Colonic mucosa (tissue), 4 donors: ENCODE data around the gene CRHR1. TPM values are rescaled to one million over a fixed set of nuclear protein-coding genes. Genes with fewer than 3 reads are reported as not detected.
A peak's percentile ranks its signal among the peaks of the same experiment; 100 is the strongest.

ENCODE experiments used
- DNase-seq: peaks from one replicate; pipeline ENCODE4 v3.0.0-alpha.2; 2020
- H3K27ac ChIP-seq: fragments of 200-600 bp; one replicate; pipeline ENCODE4 v1.8.0; 2021
- H3K27me3 ChIP-seq: fragments of 200-600 bp; one replicate; pipeline ENCODE4 v1.8.0; 2021
- H3K36me3 ChIP-seq: fragments of 200-600 bp; one replicate; pipeline ENCODE4 v1.8.0; 2021
- H3K4me1 ChIP-seq: fragments of 200-600 bp; one replicate; pipeline ENCODE4 v1.8.0; 2021; ENCODE audit warnings: mild to moderate bottlenecking
- H3K4me3 ChIP-seq: fragments of 200-600 bp; one replicate; pipeline ENCODE4 v1.8.0; 2021
- H3K9ac ChIP-seq, 2 donors: one replicate each; pipeline ENCODE4 v1.7.0; 2013; ENCODE audit warnings: control low read depth in 2 of 2, low read depth in 2 of 2, low read length in 2 of 2
- H3K9me3 ChIP-seq: fragments of 200-600 bp; one replicate; pipeline ENCODE4 v1.8.0; 2021
- CTCF ChIP-seq: fragments of 200-600 bp; IDR thresholded peaks from one replicate; pipeline ENCODE4 v1.8.0; 2022; ENCODE audit warnings: antibody characterized with exemption, mild to moderate bottlenecking
- intact Hi-C: fragments of 100-400 bp; cut with DNase I; formaldehyde crosslinking; loops from one replicate; pipeline ENCODE4 v1.14.1; 2022
- total RNA-seq, 2 donors: library from RNA; stranded (reverse); fragmentation: NEBNext Ultra II Directional in 1 of 2; extraction: Animal tissue kit (Norgen Biotek cat#: 25700) in 1 of 2; gene quantifications; one replicate each; pipeline ENCODE4 v1.2.1, GENCODE V29; 2021
- donor health status: healthy.
- donor health status: DM: no; HTN: no; CAD: no.
- donor health status: DM: no; HTN: no; CAD: no.

CRHR1 gene
- not detected for total RNA-seq

- Histone ChIP-seq H3K9me3 (no peaks in the 10 kb centered on the region), H3K27me3 (peaks cover 51% of the 10 kb centered on the region), H3K9ac (no peak within 1 kb of the TSS), H3K36me3 (no peaks in the 10 kb centered on the region), H3K27ac (no peak within 1 kb of the TSS), H3K4me1 (peaks cover 4% of the 10 kb centered on the region), H3K4me3 (peak within 1 kb of the TSS; percentile 28)
- TF ChIP-seq CTCF: no peak
- intact Hi-C loops: no loop called here
- DNase-seq: no peak
These were observed at the start of gene CRHR1 for GRCh38 chr17:45784293-45784740. TSS of gene CRHR1 (plus strand) at chr17:45784320. CDS start at chr17:45784545, 225 bp downstream.

DNA sequence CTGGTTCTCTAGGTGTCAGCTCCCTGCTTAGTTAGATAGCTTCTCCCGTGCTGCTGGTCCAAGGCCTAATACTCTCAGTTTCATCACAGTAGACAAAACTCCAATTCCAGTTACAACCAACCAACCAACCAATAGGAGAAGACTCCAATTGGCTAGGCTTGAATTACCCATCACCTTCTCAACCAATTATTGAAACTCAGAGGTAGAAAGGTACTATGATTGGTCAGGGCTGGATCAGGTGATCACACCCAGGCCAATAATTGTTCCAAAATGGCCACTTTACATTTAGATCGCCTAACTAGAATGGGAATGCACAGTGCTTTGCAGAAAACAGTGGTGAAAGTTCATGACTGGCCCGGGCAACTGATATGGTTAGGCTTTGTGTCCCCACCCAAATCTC lies 49.5 kb upstream of the CRHR1 start:
- DNase-seq: no peak
- no peak overlapping the region for H3K27ac ChIP-seq
- no peaks in the 10 kb centered on the region for H3K36me3 ChIP-seq
- no peaks in the 10 kb centered on the region for H3K27me3 ChIP-seq
- no peak overlapping the region for H3K4me3 ChIP-seq
- no peak overlapping the region for H3K9ac ChIP-seq
- H3K4me1 ChIP-seq: no peaks in the 10 kb centered on the region
- no peaks in the 10 kb centered on the region for H3K9me3 ChIP-seq
- no peak for TF ChIP-seq CTCF
- intact Hi-C loops: no loop called here

DNA sequence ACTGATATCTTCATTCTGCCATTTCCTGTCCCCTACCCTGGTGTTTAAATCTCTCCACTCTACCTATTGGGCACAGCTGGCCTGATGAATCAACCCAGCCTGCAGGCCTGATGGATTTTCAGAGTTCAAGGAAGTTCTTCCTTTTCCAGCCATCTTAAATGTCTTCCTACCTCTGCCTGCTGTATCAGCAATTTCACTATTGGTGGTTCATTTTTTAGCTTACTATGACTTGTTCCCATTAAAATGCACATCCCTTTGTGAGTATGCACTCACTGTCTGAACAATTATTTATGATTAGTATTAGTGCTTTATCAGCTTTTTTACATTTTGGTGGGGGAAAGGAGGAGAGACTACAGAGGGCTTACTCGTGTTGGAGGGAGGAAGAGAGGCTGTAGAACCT lies 48.6 kb upstream of the CRHR1 start:
- intact Hi-C loops: no loop called here
- Histone ChIP-seq H3K27ac (no peak overlapping the region), H3K4me1 (no peaks in the 10 kb centered on the region), H3K4me3 (no peak overlapping the region), H3K27me3 (no peaks in the 10 kb centered on the region), H3K9me3 (no peaks in the 10 kb centered on the region), H3K9ac (no peak overlapping the region), H3K36me3 (no peaks in the 10 kb centered on the region)
- no peak for TF ChIP-seq CTCF
- DNase-seq: no peak

- H3K27me3 ChIP-seq: peaks cover 3% of the 10 kb centered on the region
- intact Hi-C loops: no loop called here
- H3K4me3 ChIP-seq: no peak overlapping the region
- no peaks in the 10 kb centered on the region for H3K36me3 ChIP-seq
- DNase-seq: no peak
- H3K4me1 ChIP-seq: no peaks in the 10 kb centered on the region
- H3K9me3 ChIP-seq: no peaks in the 10 kb centered on the region
- TF ChIP-seq CTCF: no peak
- H3K27ac ChIP-seq: no peak overlapping the region
- H3K9ac ChIP-seq: no peak overlapping the region
These were observed 44.3 kb upstream of the CRHR1 start for GRCh38 chr17:45739786-45740185.

- Histone ChIP-seq H3K36me3 (no peaks in the 10 kb centered on the region), H3K9ac (no peak overlapping the region), H3K4me3 (no peak overlapping the region), H3K27me3 (peaks cover 3% of the 10 kb centered on the region), H3K4me1 (no peaks in the 10 kb centered on the region), H3K27ac (no peak overlapping the region), H3K9me3 (no peaks in the 10 kb centered on the region)
- intact Hi-C loops: no loop called here
- peak; percentile 19 for DNase-seq
- no peak for TF ChIP-seq CTCF
These were observed 43.4 kb upstream of the CRHR1 start for GRCh38 chr17:45740553-45741330.
